K562 (cell line): ENCODE data around the gene SEL1L. TPM values are rescaled to one million over a fixed set of nuclear protein-coding genes. Genes with fewer than 3 reads are reported as not detected.
A peak's percentile ranks its signal among the peaks of the same experiment; 100 is the strongest.

Experiments
- BACH1 ChIP-seq: fragments of 200-800 bp; sonication (Bioruptor generic); IDR thresholded peaks from 2 replicates; pipeline ENCODE4 v1.6.1; 2016; ENCODE audit warnings: missing genetic modification characterization, missing compliant biosample characterization
- BCL6 ChIP-seq: fragments of 250-450 bp; sonication (Bioruptor Pico); IDR thresholded peaks from 2 replicates; pipeline ENCODE4 v1.4.0; 2020
- E2F3 ChIP-seq: fragments of 250-450 bp; sonication (Bioruptor Pico); IDR thresholded peaks from 2 replicates; pipeline ENCODE4 v1.4.0; 2020; ENCODE audit warnings: mild to moderate bottlenecking
- FOXJ3 ChIP-seq: sonication (generic); formaldehyde crosslinking; IDR thresholded peaks from 2 replicates; pipeline ENCODE4 v1.4.0; 2020; ENCODE audit warnings: mild to moderate bottlenecking, missing genetic modification reagents
- NKRF ChIP-seq: fragments of 450-650 bp; IDR thresholded peaks from 2 replicates; pipeline ENCODE4 v1.6.1; 2016; ENCODE audit warnings: borderline replicate concordance
- NONO ChIP-seq, 2 experiments: fragments of 200-400 bp in 1 of 2; fragments of 450-650 bp in 1 of 2; formaldehyde crosslinking in 1 of 2; IDR thresholded peaks; 2 replicates each; pipeline ENCODE4 v1.6.1; 2017; ENCODE audit warnings: low read depth in 2 of 2, mild to moderate bottlenecking in 2 of 2, moderate library complexity in 2 of 2, low read length in 1 of 2
- POLR2G ChIP-seq: fragments of 200-400 bp; formaldehyde crosslinking; IDR thresholded peaks from 2 replicates; pipeline ENCODE4 v1.6.1; 2017; ENCODE audit warnings: low read depth, mild to moderate bottlenecking, antibody characterized with exemption, low read length, moderate library complexity
- PRPF4 ChIP-seq: fragments of 200-400 bp; formaldehyde crosslinking; IDR thresholded peaks from one replicate; pipeline ENCODE4 v1.6.1; 2017; ENCODE audit warnings: low read length, low read depth, mild to moderate bottlenecking; ENCODE audit not compliant: insufficient read depth, poor library complexity, severe bottlenecking
- SIN3A ChIP-seq, 2 experiments: fragments of 150-350 bp in 1 of 2; IDR thresholded peaks; 2 replicates each; pipeline ENCODE4 v1.6.1; 2011 to 2016; ENCODE audit warnings: borderline replicate concordance in 2 of 2, low read depth in 2 of 2, low read length in 2 of 2, mild to moderate bottlenecking in 2 of 2, moderate library complexity in 2 of 2; ENCODE audit not compliant: control insufficient read depth in 1 of 2
- SUPT5H ChIP-seq: fragments of 450-650 bp; IDR thresholded peaks from 2 replicates; pipeline ENCODE4 v1.6.1; 2016
- TAF7 ChIP-seq: fragments of 450-650 bp; IDR thresholded peaks from 2 replicates; pipeline ENCODE4 v1.6.1; 2016; ENCODE audit warnings: missing genetic modification characterization, missing compliant biosample characterization
- ZNF23 ChIP-seq: fragments of 250-450 bp; sonication (Bioruptor Pico); IDR thresholded peaks from 2 replicates; pipeline ENCODE4 v1.4.0; 2020; ENCODE audit warnings: mild to moderate bottlenecking
- ZNF232 ChIP-seq: sonication (generic); formaldehyde crosslinking; IDR thresholded peaks from 2 replicates; pipeline ENCODE4 v1.8.0; 2022; ENCODE audit warnings: mild to moderate bottlenecking, missing genetic modification reagents
- polyA plus RNA-seq, 8 experiments: library from polyadenylated mRNA; depleted of rRNA in 4 of 8; stranded (reverse) in 5 of 8; unstranded in 3 of 8; fragments of >200 nt; fragmentation: Nextera tagmentation in 2 of 8; fragmentation: Illumina TruSeq in 1 of 8; extraction: Ambion mirVana in 2 of 8; extraction: Trizol in 1 of 8; gene quantifications; 2 replicates each; pipeline versions ENCODE4 v1.2.1 to v1.2.3, GENCODE V29; 2011 to 2014; ENCODE audit warnings: inconsistent platforms in 1 of 8, missing spikeins in 1 of 8
- total RNA-seq, 7 experiments: library from RNA; depleted of rRNA in 6 of 7; stranded (reverse); fragments of >200 nt in 6 of 7; fragmentation: Illumina TruSeq in 2 of 7; extraction: Trizol in 2 of 7; gene quantifications; 2 replicates each; pipeline versions ENCODE4 v1.2.1 to v1.2.3, GENCODE V29; 2011 to 2021; ENCODE audit warnings: low replicate concordance in 1 of 7
- TF ChIP-seq, protein P1 (sequence below): fragments of 450-650 bp; IDR thresholded peaks from 2 replicates; pipeline ENCODE4 v1.6.1; 2016; ENCODE audit warnings: mild to moderate bottlenecking, moderate library complexity

SEL1L gene
- total and polyA plus RNA-seq, 9 of the 15 experiments (the other 6 are each of a cell fraction or from before 2014, with no cell fraction given), result 7.7 to 21.1 (median 13.6) TPM

DNA sequence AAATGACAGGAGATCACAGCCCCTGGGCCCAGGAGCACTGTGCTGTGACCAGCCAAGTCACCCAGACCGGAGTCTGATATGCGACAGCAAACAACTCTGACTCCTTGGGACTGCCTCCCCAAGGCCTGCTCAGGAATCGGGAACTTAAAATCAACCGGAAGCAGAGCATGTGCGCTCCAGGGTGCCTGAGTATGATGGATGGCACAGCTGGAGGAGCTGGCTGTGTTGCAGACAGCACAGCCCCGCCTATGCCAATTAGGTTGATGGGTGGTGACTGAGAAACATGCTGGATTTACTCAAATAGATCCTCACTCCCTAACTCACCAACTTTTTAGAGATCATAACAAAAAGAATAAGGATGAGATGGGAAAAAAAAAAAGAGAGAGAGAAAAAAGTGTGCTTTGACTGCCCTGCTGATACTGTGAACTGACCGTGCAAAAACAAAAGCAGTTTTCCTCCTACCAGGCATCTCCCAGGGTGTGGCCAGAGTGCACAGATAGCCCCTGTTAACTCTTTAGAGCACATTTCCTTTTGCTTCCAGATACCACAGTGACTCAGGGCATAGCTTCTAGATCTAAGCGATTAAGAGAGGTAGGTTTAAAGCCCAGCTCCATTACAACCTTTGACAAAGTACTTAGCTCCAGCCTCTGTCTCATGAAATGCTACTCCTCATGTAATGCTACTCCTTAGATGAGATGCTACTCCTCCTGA lies 106.2 kb downstream of the SEL1L start (continued):
- TF ChIP-seq, protein P1, sequence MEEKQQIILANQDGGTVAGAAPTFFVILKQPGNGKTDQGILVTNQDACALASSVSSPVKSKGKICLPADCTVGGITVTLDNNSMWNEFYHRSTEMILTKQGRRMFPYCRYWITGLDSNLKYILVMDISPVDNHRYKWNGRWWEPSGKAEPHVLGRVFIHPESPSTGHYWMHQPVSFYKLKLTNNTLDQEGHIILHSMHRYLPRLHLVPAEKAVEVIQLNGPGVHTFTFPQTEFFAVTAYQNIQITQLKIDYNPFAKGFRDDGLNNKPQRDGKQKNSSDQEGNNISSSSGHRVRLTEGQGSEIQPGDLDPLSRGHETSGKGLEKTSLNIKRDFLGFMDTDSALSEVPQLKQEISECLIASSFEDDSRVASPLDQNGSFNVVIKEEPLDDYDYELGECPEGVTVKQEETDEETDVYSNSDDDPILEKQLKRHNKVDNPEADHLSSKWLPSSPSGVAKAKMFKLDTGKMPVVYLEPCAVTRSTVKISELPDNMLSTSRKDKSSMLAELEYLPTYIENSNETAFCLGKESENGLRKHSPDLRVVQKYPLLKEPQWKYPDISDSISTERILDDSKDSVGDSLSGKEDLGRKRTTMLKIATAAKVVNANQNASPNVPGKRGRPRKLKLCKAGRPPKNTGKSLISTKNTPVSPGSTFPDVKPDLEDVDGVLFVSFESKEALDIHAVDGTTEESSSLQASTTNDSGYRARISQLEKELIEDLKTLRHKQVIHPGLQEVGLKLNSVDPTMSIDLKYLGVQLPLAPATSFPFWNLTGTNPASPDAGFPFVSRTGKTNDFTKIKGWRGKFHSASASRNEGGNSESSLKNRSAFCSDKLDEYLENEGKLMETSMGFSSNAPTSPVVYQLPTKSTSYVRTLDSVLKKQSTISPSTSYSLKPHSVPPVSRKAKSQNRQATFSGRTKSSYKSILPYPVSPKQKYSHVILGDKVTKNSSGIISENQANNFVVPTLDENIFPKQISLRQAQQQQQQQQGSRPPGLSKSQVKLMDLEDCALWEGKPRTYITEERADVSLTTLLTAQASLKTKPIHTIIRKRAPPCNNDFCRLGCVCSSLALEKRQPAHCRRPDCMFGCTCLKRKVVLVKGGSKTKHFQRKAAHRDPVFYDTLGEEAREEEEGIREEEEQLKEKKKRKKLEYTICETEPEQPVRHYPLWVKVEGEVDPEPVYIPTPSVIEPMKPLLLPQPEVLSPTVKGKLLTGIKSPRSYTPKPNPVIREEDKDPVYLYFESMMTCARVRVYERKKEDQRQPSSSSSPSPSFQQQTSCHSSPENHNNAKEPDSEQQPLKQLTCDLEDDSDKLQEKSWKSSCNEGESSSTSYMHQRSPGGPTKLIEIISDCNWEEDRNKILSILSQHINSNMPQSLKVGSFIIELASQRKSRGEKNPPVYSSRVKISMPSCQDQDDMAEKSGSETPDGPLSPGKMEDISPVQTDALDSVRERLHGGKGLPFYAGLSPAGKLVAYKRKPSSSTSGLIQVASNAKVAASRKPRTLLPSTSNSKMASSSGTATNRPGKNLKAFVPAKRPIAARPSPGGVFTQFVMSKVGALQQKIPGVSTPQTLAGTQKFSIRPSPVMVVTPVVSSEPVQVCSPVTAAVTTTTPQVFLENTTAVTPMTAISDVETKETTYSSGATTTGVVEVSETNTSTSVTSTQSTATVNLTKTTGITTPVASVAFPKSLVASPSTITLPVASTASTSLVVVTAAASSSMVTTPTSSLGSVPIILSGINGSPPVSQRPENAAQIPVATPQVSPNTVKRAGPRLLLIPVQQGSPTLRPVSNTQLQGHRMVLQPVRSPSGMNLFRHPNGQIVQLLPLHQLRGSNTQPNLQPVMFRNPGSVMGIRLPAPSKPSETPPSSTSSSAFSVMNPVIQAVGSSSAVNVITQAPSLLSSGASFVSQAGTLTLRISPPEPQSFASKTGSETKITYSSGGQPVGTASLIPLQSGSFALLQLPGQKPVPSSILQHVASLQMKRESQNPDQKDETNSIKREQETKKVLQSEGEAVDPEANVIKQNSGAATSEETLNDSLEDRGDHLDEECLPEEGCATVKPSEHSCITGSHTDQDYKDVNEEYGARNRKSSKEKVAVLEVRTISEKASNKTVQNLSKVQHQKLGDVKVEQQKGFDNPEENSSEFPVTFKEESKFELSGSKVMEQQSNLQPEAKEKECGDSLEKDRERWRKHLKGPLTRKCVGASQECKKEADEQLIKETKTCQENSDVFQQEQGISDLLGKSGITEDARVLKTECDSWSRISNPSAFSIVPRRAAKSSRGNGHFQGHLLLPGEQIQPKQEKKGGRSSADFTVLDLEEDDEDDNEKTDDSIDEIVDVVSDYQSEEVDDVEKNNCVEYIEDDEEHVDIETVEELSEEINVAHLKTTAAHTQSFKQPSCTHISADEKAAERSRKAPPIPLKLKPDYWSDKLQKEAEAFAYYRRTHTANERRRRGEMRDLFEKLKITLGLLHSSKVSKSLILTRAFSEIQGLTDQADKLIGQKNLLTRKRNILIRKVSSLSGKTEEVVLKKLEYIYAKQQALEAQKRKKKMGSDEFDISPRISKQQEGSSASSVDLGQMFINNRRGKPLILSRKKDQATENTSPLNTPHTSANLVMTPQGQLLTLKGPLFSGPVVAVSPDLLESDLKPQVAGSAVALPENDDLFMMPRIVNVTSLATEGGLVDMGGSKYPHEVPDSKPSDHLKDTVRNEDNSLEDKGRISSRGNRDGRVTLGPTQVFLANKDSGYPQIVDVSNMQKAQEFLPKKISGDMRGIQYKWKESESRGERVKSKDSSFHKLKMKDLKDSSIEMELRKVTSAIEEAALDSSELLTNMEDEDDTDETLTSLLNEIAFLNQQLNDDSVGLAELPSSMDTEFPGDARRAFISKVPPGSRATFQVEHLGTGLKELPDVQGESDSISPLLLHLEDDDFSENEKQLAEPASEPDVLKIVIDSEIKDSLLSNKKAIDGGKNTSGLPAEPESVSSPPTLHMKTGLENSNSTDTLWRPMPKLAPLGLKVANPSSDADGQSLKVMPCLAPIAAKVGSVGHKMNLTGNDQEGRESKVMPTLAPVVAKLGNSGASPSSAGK, result 0 out of 2 replicates have a peak, but pooled peaks have one; percentile 39
- TF ChIP-seq ZNF23 (CRISPR knock-in tag), result no peak
- TF ChIP-seq BACH1, result peak; percentile 63; the same call in 1 of the 2 replicates
- TF ChIP-seq NONO (IDR thresholded peaks at IDR 0.05; ENCODE audit: low read depth in 2 of 2, low read length in 1 of 2), result no peak; a peak in 1 of 4 replicates
- TF ChIP-seq SUPT5H, result 0 out of 2 replicates have a peak, but pooled peaks have one; percentile 38
- no peak for TF ChIP-seq PRPF4
- TF ChIP-seq FOXJ3 (CRISPR knock-in tag), result no peak
- TF ChIP-seq BCL6 (CRISPR knock-in tag), result no peak
- TF ChIP-seq POLR2G, result peak; percentile 60
- TF ChIP-seq NKRF, result 0 out of 2 replicates have a peak, but pooled peaks have one; percentile 22
- no peak for TF ChIP-seq TAF7 (tag)
- no peak for TF ChIP-seq E2F3 (CRISPR knock-in tag)
- TF ChIP-seq SIN3A (IDR thresholded peaks at IDR 0.05; ENCODE audit: borderline replicate concordance in 2 of 2, control insufficient read depth in 1 of 2, low read depth in 2 of 2, low read length in 2 of 2), result peak in 1 of 2 experiments; percentile 77; a peak in 1 of 4 replicates
- TF ChIP-seq ZNF232, result no peak
